CMK (cell line): ENCODE data around the gene TRIM72.
"Not testable (repeated sequence)": the region's sequence is repeated elsewhere in the genome, so short reads cannot be mapped to it uniquely, and the experiment has no call there.

Experiments used
- DNase-seq: peaks from one replicate; pipeline ENCODE4 v3.0.0-alpha.2; 2010; ENCODE audit warnings: low read depth

The TRIM72 gene

GRCh38 chr16:31213877-31214707, at the start of gene TRIM72:
Gene TRIM72 (plus strand): TSS chr16:31214119. CDS start chr16:31214739, 620 bp downstream.
- no peak for DNase-seq

- no peak for DNase-seq
Observed at GRCh38 chr16:31167315-31167714, 46.6 kb upstream of the TRIM72 start.

GRCh38 chr16:31168848-31169247, 45.1 kb upstream of the TRIM72 start:
- no peak for DNase-seq

GRCh38 chr16:31170048-31170447, 43.9 kb upstream of the TRIM72 start:
- DNase-seq = not testable (repeated sequence)

- no peak for DNase-seq
Observed at GRCh38 chr16:31177136-31177535, 36.8 kb upstream of the TRIM72 start.

GRCh38 chr16:31179219-31179746, 34.6 kb upstream of the TRIM72 start:
- no peak for DNase-seq

- peak; percentile 95 for DNase-seq
Observed at GRCh38 chr16:31179747-31180459, 34.0 kb upstream of the TRIM72 start, which contains the start of gene FUS. Gene FUS (plus strand): TSS chr16:31180139. CDS start chr16:31180215, 76 bp downstream.

- no peak for DNase-seq
Observed at GRCh38 chr16:31181102-31181830, 32.7 kb upstream of the TRIM72 start.

- DNase-seq = no peak
Observed at GRCh38 chr16:31182391-31182790, 31.5 kb upstream of the TRIM72 start.

GRCh38 chr16:31183432-31184428, 30.2 kb upstream of the TRIM72 start:
- no peak for DNase-seq

- DNase-seq = no peak
Observed at GRCh38 chr16:31184888-31185287, 29.0 kb upstream of the TRIM72 start.

- no peak for DNase-seq
Observed at GRCh38 chr16:31185339-31185738, 28.6 kb upstream of the TRIM72 start.

- no peak for DNase-seq
Observed at GRCh38 chr16:31186176-31186575, 27.7 kb upstream of the TRIM72 start.

GRCh38 chr16:31186930-31187807, 26.8 kb upstream of the TRIM72 start:
- no peak for DNase-seq

- DNase-seq = no peak
Observed at GRCh38 chr16:31187808-31188189, 26.1 kb upstream of the TRIM72 start.

- no peak for DNase-seq
Observed at GRCh38 chr16:31188450-31189411, 25.2 kb upstream of the TRIM72 start.

GRCh38 chr16:31189412-31189778, 24.5 kb upstream of the TRIM72 start:
- DNase-seq = no peak

GRCh38 chr16:31190061-31190460, 23.9 kb upstream of the TRIM72 start:
- DNase-seq = no peak
